ENCODE data around the gene SKIC8.
A peak's percentile ranks its signal among the peaks of the same experiment; 100 is the strongest.

SKIC8 gene

DNA sequence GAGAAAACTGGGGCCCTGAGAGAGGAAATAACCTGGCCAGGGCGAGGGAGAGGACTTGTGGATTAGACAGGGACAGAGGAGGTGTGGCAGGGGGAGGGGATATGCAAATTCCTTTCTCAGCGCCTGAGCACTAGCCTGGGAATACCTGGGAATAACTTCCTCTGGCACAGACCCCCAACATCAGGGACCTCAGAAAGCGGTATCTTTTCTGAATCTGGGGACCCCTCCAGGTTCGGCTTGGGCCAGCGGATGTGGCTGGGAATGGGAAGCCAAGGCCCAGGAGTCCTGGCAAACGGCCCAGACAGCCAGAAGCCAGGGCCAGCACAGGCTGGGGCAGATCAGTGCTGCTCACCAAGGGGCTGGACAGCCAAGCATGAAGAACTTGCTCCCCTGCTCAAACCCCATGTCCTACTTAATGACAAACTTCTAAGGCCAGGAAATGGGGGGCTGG, 55.9 kb downstream of the SKIC8 start:
- TF ChIP-seq, protein P1, sequence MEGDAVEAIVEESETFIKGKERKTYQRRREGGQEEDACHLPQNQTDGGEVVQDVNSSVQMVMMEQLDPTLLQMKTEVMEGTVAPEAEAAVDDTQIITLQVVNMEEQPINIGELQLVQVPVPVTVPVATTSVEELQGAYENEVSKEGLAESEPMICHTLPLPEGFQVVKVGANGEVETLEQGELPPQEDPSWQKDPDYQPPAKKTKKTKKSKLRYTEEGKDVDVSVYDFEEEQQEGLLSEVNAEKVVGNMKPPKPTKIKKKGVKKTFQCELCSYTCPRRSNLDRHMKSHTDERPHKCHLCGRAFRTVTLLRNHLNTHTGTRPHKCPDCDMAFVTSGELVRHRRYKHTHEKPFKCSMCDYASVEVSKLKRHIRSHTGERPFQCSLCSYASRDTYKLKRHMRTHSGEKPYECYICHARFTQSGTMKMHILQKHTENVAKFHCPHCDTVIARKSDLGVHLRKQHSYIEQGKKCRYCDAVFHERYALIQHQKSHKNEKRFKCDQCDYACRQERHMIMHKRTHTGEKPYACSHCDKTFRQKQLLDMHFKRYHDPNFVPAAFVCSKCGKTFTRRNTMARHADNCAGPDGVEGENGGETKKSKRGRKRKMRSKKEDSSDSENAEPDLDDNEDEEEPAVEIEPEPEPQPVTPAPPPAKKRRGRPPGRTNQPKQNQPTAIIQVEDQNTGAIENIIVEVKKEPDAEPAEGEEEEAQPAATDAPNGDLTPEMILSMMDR (IDR thresholded peaks at IDR 0.05; ENCODE audit: control insufficient read depth, insufficient read depth, low read depth, low read length, missing control alignments): no peak
- no peak overlapping the region for H3K4me3 ChIP-seq (ENCODE audit: control insufficient read depth, low read depth, low read length)
- DNase-seq (ENCODE audit: low read depth): no peak

DNA sequence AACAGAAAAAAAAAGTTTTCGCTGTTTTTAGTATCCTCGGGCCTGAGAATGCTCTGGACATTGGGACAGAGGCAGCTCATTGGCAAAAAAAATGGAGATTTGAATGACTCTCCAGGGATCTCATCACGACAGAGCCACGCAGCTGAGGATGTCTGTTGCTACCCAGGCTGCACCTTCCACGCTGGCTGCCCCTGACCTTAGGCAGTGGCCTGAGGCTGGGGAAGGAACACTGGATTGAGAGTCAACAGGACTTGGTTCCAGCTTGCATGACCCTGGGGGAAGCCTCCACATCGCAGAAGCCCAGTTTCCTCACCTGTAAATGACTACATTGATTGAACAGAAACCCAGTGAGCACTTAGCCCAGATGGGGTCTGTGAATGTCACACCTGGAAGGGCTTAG, 56.4 kb downstream of the SKIC8 start:
- TF ChIP-seq, protein P1 (IDR thresholded peaks at IDR 0.05; ENCODE audit: control insufficient read depth, insufficient read depth, low read depth, low read length, missing control alignments): no peak
- DNase-seq (ENCODE audit: low read depth): no peak
- no peak overlapping the region for H3K4me3 ChIP-seq (ENCODE audit: control insufficient read depth, low read depth, low read length)

- H3K4me3 ChIP-seq (ENCODE audit: control insufficient read depth, low read depth, low read length): no peak overlapping the region
- DNase-seq (ENCODE audit: low read depth): no peak
- TF ChIP-seq, protein P1 (IDR thresholded peaks at IDR 0.05; ENCODE audit: control insufficient read depth, insufficient read depth, low read depth, low read length, missing control alignments): peak; percentile 43
Measured at GRCh38 chr15:78242128-78242527, 57.3 kb downstream of the SKIC8 start.

GRCh38 chr15:78241017-78241416, 58.4 kb downstream of the SKIC8 start:
- DNase-seq (ENCODE audit: low read depth): peak; percentile 8
- TF ChIP-seq, protein P1 (IDR thresholded peaks at IDR 0.05; ENCODE audit: control insufficient read depth, insufficient read depth, low read depth, low read length, missing control alignments): peak; percentile 89
- H3K4me3 ChIP-seq (ENCODE audit: control insufficient read depth, low read depth, low read length): no peak overlapping the region

DNA sequence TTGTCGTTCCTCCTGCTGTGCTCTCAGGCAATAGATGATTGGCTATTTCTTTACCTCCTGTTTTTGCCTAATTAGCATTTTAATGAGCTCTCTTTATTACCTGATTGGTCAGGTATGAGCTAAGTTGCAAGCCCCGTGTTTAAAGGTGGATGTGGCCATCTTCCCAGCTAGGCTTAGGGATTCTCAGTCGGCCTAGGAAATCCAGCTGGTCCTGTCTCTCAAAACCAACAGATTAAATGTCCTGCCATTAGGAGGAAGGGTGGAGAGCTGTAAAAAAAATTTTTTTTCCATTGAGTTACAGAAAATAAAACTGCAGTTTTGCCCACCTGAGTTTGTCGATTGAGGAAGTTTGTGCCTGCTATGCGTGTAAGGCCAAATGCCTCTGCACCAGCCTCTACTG, 59.6 kb downstream of the SKIC8 start:
- no peak for DNase-seq (ENCODE audit: low read depth)
- TF ChIP-seq, protein P1 (IDR thresholded peaks at IDR 0.05; ENCODE audit: control insufficient read depth, insufficient read depth, low read depth, low read length, missing control alignments): no peak
- H3K4me3 ChIP-seq (ENCODE audit: control insufficient read depth, low read depth, low read length): no peak overlapping the region

GRCh38 chr15:78237146-78237545, 62.3 kb downstream of the SKIC8 start:
- no peak for DNase-seq (ENCODE audit: low read depth)
- TF ChIP-seq, protein P1 (IDR thresholded peaks at IDR 0.05; ENCODE audit: control insufficient read depth, insufficient read depth, low read depth, low read length, missing control alignments): no peak
- H3K4me3 ChIP-seq (ENCODE audit: control insufficient read depth, low read depth, low read length): no peak overlapping the region

DNA sequence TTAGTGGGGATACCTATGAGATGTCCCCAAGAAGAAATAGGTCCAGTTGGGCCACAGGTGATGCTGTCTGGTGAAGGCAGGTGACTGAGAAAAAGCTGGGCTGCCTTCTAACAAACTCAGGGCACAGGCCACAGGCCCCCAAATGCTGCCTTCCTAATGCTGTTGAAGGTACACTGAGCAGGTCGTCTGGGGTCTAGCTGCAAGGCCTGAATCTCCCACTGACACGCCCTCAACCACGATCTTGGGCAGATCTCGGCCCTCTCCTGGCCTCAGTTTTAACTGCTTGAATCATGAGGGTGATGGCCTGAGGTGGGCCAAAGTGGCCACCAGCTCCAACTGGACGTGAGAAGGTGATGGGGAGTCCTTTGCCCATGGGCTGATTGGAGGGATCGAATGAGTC, 62.9 kb downstream of the SKIC8 start:
- DNase-seq (ENCODE audit: low read depth): no peak
- TF ChIP-seq, protein P1 (IDR thresholded peaks at IDR 0.05; ENCODE audit: control insufficient read depth, insufficient read depth, low read depth, low read length, missing control alignments): no peak
- H3K4me3 ChIP-seq (ENCODE audit: control insufficient read depth, low read depth, low read length): no peak overlapping the region

Measured in AG09309 (cell line).